ENCODE results near the gene MRPS9. TPM values are rescaled to one million over a fixed set of nuclear protein-coding genes. Genes with fewer than 3 reads are reported as not detected.

MRPS9 gene
- total RNA-seq (2022; extraction: Qiagen RNA extraction; ENCODE audit: low read depth): 29.4 to 37.1 TPM (median 31.7 TPM) in 5 replicates

GRCh38 chr2:105037572-105038382, at the start of gene MRPS9:
Gene MRPS9, plus strand, starts transcription at chr2:105038069. Its CDS starts 24 bp downstream, at chr2:105038093.

Other genes starting within 250 kb of the MRPS9 start
- gene POU3F3, start 184.0 kb upstream of the MRPS9 start, total RNA-seq (2022; extraction: Qiagen RNA extraction; ENCODE audit: low read depth): 0.02 to 0.06 TPM in 2 of 5 replicates, not detected in the others
- gene GPR45, start 203.7 kb downstream of the MRPS9 start, total RNA-seq (2022; extraction: Qiagen RNA extraction; ENCODE audit: low read depth): not detected in 5 replicates